Measurements from ENCODE around the gene SLC2A4RG. TPM values are rescaled to one million over a fixed set of nuclear protein-coding genes. Genes with fewer than 3 reads are reported as not detected.

SLC2A4RG gene
- total RNA-seq, 4 donors from 2014 or later, result 41.4 to 67.1 (median 52.7) TPM

DNA sequence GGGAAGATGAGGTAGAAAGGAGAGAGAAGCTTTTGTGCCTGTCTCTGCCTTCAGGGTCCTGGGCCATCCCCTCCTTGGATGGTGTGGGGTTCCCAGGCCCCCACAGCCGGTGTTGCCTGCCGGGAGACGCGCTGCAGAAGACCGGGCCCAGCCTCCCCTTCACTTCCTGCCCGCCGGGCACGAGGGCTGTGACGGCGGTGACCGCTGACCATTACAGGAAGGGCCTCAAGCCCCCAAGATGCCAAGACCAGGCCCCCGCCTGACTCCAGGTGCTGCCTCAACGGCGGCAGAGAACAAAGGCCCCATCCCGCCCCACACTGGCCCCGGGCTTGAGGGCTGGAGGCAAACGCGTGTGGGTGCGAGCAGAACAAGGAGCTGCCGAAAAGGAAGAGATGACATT is 53.3 kb downstream of the SLC2A4RG start:
- DNase-seq (ENCODE audit: extremely low spot score), result no peak
- intact Hi-C loops (cut with DNase I), result no loop called here
- Histone ChIP-seq H3K36me3 (peaks cover 0 to 36% (median 16%) of the 10 kb centered on the region in 4 donors), H3K27me3 (no peaks in the 10 kb centered on the region), H3K9me3 (no peaks in the 10 kb centered on the region), H3K27ac (replicated peaks in 1 of 4) (peak overlapping the region in 1 of 4 donors; percentile 5), H3K4me1 (peaks cover 0 to 28% (median 10%) of the 10 kb centered on the region in 4 donors), H3K4me3 (no peak overlapping the region)
- 86% methylated on average over 16 of the region's 20 CpGs for WGBS
- TF ChIP-seq EP300 (IDR thresholded peaks at IDR 0.05) (no peak), POLR2A (IDR thresholded peaks at IDR 0.05; ENCODE audit: low read depth) (no peak), POLR2AphosphoS5 (IDR thresholded peaks at IDR 0.05) (no peak)
- TF ChIP-seq, protein P1, sequence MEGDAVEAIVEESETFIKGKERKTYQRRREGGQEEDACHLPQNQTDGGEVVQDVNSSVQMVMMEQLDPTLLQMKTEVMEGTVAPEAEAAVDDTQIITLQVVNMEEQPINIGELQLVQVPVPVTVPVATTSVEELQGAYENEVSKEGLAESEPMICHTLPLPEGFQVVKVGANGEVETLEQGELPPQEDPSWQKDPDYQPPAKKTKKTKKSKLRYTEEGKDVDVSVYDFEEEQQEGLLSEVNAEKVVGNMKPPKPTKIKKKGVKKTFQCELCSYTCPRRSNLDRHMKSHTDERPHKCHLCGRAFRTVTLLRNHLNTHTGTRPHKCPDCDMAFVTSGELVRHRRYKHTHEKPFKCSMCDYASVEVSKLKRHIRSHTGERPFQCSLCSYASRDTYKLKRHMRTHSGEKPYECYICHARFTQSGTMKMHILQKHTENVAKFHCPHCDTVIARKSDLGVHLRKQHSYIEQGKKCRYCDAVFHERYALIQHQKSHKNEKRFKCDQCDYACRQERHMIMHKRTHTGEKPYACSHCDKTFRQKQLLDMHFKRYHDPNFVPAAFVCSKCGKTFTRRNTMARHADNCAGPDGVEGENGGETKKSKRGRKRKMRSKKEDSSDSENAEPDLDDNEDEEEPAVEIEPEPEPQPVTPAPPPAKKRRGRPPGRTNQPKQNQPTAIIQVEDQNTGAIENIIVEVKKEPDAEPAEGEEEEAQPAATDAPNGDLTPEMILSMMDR (IDR thresholded peaks at IDR 0.05), result no peak

Small RNA genes within 50 kb of the gene (small RNA-seq; reads per million reads assigned to genes)
- gene LIME1 (0 reads per million in 3 donors), gene TNFRSF6B (0 reads per million in 3 donors)

Other genes starting within 250 kb of the SLC2A4RG start
- 10 to 100 TPM in 1 of 4 donors, 1 to 10 TPM in 3; 1.7 to 17.8 (median 7.4) TPM for gene EEF1A2, start 240.7 kb upstream of the SLC2A4RG start, total RNA-seq
- 100 to 1,000 TPM; 150 to 291 (median 270) TPM for gene PPDPF, start 219.0 kb upstream of the SLC2A4RG start, total RNA-seq
- gene PTK6, start 202.4 kb upstream of the SLC2A4RG start, total RNA-seq, result 1 to 10 TPM in 1 of 4 donors, under 1 TPM in 3; 0.06 to 1.2 (median 0.23) TPM
- not detected for gene SRMS, start 192.0 kb upstream of the SLC2A4RG start, total RNA-seq
- under 1 TPM; 0.23 to 0.83 (median 0.44) TPM for gene FNDC11, start 185.6 kb upstream of the SLC2A4RG start, total RNA-seq
- gene HELZ2, start 165.5 kb upstream of the SLC2A4RG start, total RNA-seq, result 10 to 100 TPM; 19.5 to 36.9 (median 30.3) TPM
- gene GMEB2, start 112.7 kb upstream of the SLC2A4RG start, total RNA-seq, result 10 to 100 TPM; 11.1 to 19.1 (median 14.0) TPM
- 10 to 100 TPM; 13.3 to 47.4 (median 28.9) TPM for gene STMN3, start 86.4 kb upstream of the SLC2A4RG start, total RNA-seq
- 10 to 100 TPM in 2 of 4 donors, 1 to 10 TPM in 2; 8.4 to 13.4 (median 9.6) TPM for gene RTEL1, start 81.5 kb upstream of the SLC2A4RG start, total RNA-seq
- gene TNFRSF6B, start 43.1 kb upstream of the SLC2A4RG start, total RNA-seq, result 10 to 100 TPM in 3 of 4 donors, 1 to 10 TPM in 1; 5.0 to 67.8 (median 26.5) TPM
- 10 to 100 TPM; 34.1 to 46.5 (median 44.6) TPM for gene ARFRP1, start 31.8 kb upstream of the SLC2A4RG start, total RNA-seq
- 10 to 100 TPM; 22.5 to 38.9 (median 28.6) TPM for gene ZGPAT, start 31.7 kb upstream of the SLC2A4RG start, total RNA-seq
- 10 to 100 TPM in 2 of 4 donors, 1 to 10 TPM in 2; 9.4 to 15.4 (median 10.9) TPM for gene LIME1, start 3.1 kb upstream of the SLC2A4RG start, total RNA-seq
- 10 to 100 TPM in 3 of 4 donors, 1 to 10 TPM in 1; 9.6 to 22.8 (median 13.8) TPM for gene ZBTB46, start 91.5 kb downstream of the SLC2A4RG start, total RNA-seq
- gene ABHD16B, start 121.7 kb downstream of the SLC2A4RG start, total RNA-seq, result not detected
- gene TPD52L2, start 125.5 kb downstream of the SLC2A4RG start, total RNA-seq, result 100 to 1,000 TPM; 110 to 162 (median 134) TPM
- gene DNAJC5, start 155.3 kb downstream of the SLC2A4RG start, total RNA-seq, result 10 to 100 TPM; 39.5 to 64.9 (median 53.1) TPM
- 10 to 100 TPM; 16.6 to 31.0 (median 24.1) TPM for gene UCKL1, start 216.6 kb downstream of the SLC2A4RG start, total RNA-seq
- 10 to 100 TPM in 2 of 4 donors, 1 to 10 TPM in 2; 7.1 to 17.7 (median 12.1) TPM for gene ZNF512B, start 230.2 kb downstream of the SLC2A4RG start, total RNA-seq
- gene SAMD10, start 239.9 kb downstream of the SLC2A4RG start, total RNA-seq, result 10 to 100 TPM in 1 of 4 donors, 1 to 10 TPM in 3; 2.1 to 11.7 (median 4.4) TPM
- 10 to 100 TPM; 46.1 to 64.9 (median 58.7) TPM for gene PRPF6, start 241.4 kb downstream of the SLC2A4RG start, total RNA-seq